ENCODE measurements around the gene COL20A1.

GRCh38 chr20:63361519-63362435 lies 68.8 kb downstream of the COL20A1 start:
- TF ChIP-seq CTCF (IDR thresholded peaks at IDR 0.05 in 8 of 11, conservative IDR thresholded peaks at IDR 0.05 in 3 of 11) = no peak
- no peak for TF ChIP-seq POLR2AphosphoS5 (IDR thresholded peaks at IDR 0.05)
- no peak for TF ChIP-seq POLR2A (IDR thresholded peaks at IDR 0.05)

All from spleen (tissue), 7 donors.